Common myeloid progenitor, CD34-positive (primary cell): Measurements from ENCODE around the gene CPA1.

Experiments
- CTCF ChIA-PET: fragments of 350-600 bp; sonication (Branson Sonifier 250); formaldehyde crosslinking; loops from one replicate; lab custom pipeline; 2021; ENCODE audit warnings: antibody characterized with exemption; lab: Charles Lee
- POLR2A ChIA-PET: fragments of 350-600 bp; sonication (Branson Sonifier 250); formaldehyde crosslinking; loops from one replicate; lab custom pipeline; 2021; ENCODE audit warnings: antibody characterized with exemption; lab: Charles Lee
- DNase-seq, 3 donors: peaks; one replicate each; pipeline versions ENCODE4 v3.0.0 to v3.0.0-alpha.2; 2013
- H3K27ac ChIP-seq, 2 experiments: 1 replicate in 1 of 2; 2 replicates in 1 of 2; pipeline ENCODE4 v1.7.0; 2013; ENCODE audit warnings: inconsistent platforms in 2 of 2, low read length in 2 of 2, mild to moderate bottlenecking in 2 of 2, low read depth in 1 of 2, moderate library complexity in 1 of 2; ENCODE audit not compliant: severe bottlenecking in 2 of 2, insufficient read depth in 1 of 2, poor library complexity in 1 of 2
- H3K27me3 ChIP-seq, 5 experiments: replicated peaks in 2 of 5; 1 replicate in 3 of 5; 2 replicates in 2 of 5; pipeline versions ENCODE4 v1.6.1 to v1.7.0; 2013; ENCODE audit warnings: low read length in 4 of 5, mild to moderate bottlenecking in 2 of 5, moderate library complexity in 2 of 5, inconsistent platforms in 1 of 5; ENCODE audit not compliant: insufficient read depth in 5 of 5, control insufficient read depth in 4 of 5
- H3K36me3 ChIP-seq, 4 experiments: 1 replicate in 2 of 4; 2 replicates in 2 of 4; pipeline versions ENCODE4 v1.6.1 to v1.7.0; 2013; ENCODE audit warnings: low read length in 3 of 4, control low read depth in 1 of 4, mild to moderate bottlenecking in 1 of 4; ENCODE audit not compliant: control insufficient read depth in 4 of 4, insufficient read depth in 4 of 4
- H3K4me1 ChIP-seq, 4 experiments: 1 replicate in 3 of 4; 2 replicates in 1 of 4; pipeline versions ENCODE4 v1.6.1 to v1.7.1; 2013; ENCODE audit warnings: low read length in 3 of 4, mild to moderate bottlenecking in 3 of 4, control low read depth in 1 of 4, inconsistent platforms in 1 of 4, moderate library complexity in 1 of 4; ENCODE audit not compliant: control insufficient read depth in 4 of 4, insufficient read depth in 4 of 4; ENCODE audit errors: control extremely low read depth in 1 of 4
- H3K4me3 ChIP-seq, 7 experiments: 1 replicate in 4 of 7; 2 replicates in 3 of 7; pipeline versions ENCODE4 v1.5.1 to v1.7.0; 2013; ENCODE audit warnings: mild to moderate bottlenecking in 7 of 7, low read length in 6 of 7, moderate library complexity in 6 of 7, inconsistent platforms in 2 of 7, low read depth in 2 of 7, control low read depth in 1 of 7; ENCODE audit not compliant: insufficient read depth in 4 of 7, control insufficient read depth in 1 of 7; ENCODE audit errors: extremely low read depth in 1 of 7
- H3K9me3 ChIP-seq, 5 experiments: 1 replicate in 4 of 5; 2 replicates in 1 of 5; pipeline versions ENCODE4 v1.6.1 to v1.7.1; 2013; ENCODE audit warnings: low read length in 4 of 5, mild to moderate bottlenecking in 2 of 5, inconsistent platforms in 1 of 5, low read depth in 1 of 5, moderate library complexity in 1 of 5; ENCODE audit not compliant: control insufficient read depth in 4 of 5, insufficient read depth in 2 of 5; ENCODE audit errors: control extremely low read depth in 1 of 5
- WGBS: methylation state at CpG from one replicate; pipeline ENCODE4 v1.1.5; 2013; ENCODE audit not compliant: insufficient coverage; 5-methylcytosine and 5-hydroxymethylcytosine counted together

Gene CPA1

DNA sequence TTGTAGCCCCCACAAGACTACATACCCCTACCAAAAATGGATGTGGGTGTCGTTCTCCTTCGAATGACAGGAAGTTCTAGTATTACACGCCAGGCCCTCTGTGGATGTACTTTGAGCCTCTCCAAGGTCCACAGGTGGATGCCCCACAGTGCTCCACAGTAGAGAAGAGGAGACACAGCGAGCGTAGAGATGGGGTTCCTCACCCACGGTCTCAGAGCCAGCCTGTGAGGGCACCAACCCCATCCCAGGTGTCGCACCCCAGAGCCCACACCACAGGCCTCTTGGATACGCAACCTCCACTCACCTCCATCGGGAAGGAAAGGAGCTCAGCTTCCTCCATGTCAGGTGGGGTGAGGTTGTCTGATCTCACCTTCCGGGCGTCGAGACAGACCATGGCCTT, 33.4 kb upstream of the CPA1 start:
- H3K36me3 ChIP-seq, result no peaks in the 10 kb centered on the region
- no peak overlapping the region for H3K27ac ChIP-seq
- H3K4me1 ChIP-seq, result peaks cover 0 to 6% (median 0%) of the 10 kb centered on the region in 4 experiments
- DNase-seq, result no peak
- ChIA-PET POLR2A (no interaction called here), CTCF (no interaction called here)
- WGBS, result 95% methylated on average over 9 of the region's 12 CpGs
- peaks cover 0 to 2% (median 0%) of the 10 kb centered on the region in 5 experiments for H3K9me3 ChIP-seq
- H3K27me3 ChIP-seq, result no peaks in the 10 kb centered on the region
- no peak overlapping the region for H3K4me3 ChIP-seq

DNA sequence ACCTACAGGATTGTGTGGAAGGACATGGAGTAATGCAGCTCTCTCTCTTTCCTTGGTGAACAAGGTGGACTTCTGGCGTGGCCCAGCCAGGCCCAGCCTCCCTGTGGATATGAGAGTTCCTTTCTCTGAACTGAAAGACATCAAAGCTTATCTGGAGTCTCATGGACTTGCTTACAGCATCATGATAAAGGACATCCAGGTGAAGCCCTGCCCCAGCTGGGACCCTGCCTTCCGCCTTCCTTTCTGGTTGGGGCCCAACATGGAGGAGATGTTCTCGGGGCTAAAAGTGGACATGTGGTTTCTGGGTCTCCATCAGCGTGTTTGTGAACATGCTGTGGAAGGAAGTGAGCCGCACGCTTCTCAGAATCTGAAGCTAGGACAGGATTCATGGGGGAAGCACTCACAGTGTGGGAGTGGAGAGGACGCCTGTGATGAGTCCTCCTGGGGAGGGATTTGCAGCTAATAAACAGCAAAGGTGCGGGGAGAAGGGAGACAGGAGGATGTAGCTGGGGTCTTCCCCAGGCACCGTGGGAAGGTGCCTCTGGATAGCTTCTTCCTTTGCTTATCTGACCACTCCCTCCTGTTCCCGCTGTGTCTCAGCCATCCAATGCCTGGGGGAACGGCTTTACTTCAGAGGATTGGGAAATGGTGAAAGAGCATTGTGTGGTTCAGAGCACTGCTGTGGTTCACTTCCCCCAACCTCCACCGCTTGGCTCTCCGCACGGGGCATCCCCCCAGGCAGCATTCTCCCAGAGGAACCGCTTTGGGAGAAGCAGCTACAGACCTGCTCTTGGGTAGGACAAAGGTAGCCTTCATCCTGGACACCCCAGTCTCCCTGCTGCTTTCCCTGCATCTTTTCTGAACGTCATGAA, 30.1 kb upstream of the CPA1 start:
- H3K4me1 ChIP-seq, result peaks cover 0 to 6% (median 0%) of the 10 kb centered on the region in 4 experiments
- H3K4me3 ChIP-seq, result no peak overlapping the region
- 84% methylated on average over 12 of the region's 16 CpGs for WGBS
- no peaks in the 10 kb centered on the region for H3K9me3 ChIP-seq
- ChIA-PET POLR2A (no interaction called here), CTCF (no interaction called here)
- H3K27me3 ChIP-seq, result no peaks in the 10 kb centered on the region
- DNase-seq, result no peak
- no peaks in the 10 kb centered on the region for H3K36me3 ChIP-seq
- no peak overlapping the region for H3K27ac ChIP-seq

- H3K4me1 ChIP-seq, result peaks cover 0 to 11% (median 3%) of the 10 kb centered on the region in 4 experiments
- no peaks in the 10 kb centered on the region for H3K27me3 ChIP-seq
- no peaks in the 10 kb centered on the region for H3K9me3 ChIP-seq
- 99% methylated on average over 14 of the region's 20 CpGs for WGBS
- H3K27ac ChIP-seq, result no peak overlapping the region
- POLR2A ChIA-PET, result no interaction called here
- H3K36me3 ChIP-seq, result no peaks in the 10 kb centered on the region
- CTCF ChIA-PET, result no interaction called here
- DNase-seq, result no peak
- no peak overlapping the region for H3K4me3 ChIP-seq
Observed at GRCh38 chr7:130350945-130351790, 29.1 kb upstream of the CPA1 start.

DNA sequence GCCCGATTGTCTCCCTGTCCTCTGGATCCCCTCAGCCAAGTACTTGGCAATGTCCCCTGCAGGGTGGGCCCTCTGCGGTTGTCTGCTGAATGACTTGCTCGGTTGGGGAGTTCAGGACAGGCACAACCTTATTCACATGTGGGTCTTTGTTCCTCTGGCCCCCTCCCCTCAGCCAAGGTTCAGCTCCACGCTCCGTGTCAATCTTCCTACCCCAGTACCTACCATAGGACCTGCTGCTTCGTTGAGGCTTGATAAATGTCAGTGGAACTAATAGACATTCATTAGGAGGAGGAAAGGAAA, 28.6 kb upstream of the CPA1 start:
- H3K27ac ChIP-seq, result no peak overlapping the region
- 95% methylated on average over 3 of the region's 6 CpGs for WGBS

DNA sequence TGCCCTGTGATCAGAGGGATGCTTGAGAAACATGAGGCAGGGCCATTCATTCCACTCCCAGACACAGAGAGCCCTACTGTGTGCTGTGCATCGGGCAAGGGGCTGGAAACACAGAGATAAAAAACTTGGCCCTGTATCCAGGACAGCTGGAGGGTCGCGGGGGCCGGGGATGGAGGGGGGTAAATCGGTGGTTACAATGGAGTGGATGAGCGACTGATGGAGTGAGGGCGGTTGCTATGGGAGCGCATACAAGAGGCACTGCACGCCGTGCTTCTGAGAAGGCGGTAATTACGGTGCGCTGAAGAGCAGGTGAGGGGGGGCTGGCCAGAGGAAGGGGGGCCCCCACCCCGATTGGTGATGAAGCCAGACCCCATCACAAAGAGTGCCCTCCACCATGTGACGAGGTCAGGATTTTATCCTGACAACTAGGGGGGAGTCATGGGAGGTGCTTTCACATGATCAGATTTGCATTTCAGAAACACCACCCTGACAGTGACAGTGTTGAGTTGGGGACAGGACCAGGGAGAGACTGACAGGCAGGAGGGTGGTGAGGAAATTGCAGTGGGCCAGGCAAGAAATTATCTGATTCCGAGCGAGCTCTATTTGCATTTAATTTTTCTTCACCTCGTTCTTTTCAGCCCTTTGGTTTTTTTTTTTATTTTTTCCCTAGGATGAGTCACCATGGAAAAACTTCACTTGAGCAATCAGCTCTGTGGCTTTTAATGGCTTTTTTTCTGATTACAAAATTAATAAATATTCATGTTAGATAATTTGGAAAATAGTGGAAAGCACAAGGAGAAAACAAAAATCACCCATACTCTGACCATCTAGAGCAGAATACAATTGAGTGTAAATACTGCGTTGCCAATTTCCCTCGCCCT, 27.9 kb upstream of the CPA1 start:
- ChIA-PET CTCF (no interaction called here), POLR2A (no interaction called here)
- Histone ChIP-seq H3K4me1 (peaks cover 0 to 20% (median 7%) of the 10 kb centered on the region in 4 experiments), H3K4me3 (no peak overlapping the region), H3K27me3 (no peaks in the 10 kb centered on the region), H3K9me3 (no peaks in the 10 kb centered on the region), H3K27ac (no peak overlapping the region), H3K36me3 (no peaks in the 10 kb centered on the region)
- 95% methylated on average over 18 of the region's 20 CpGs for WGBS
- DNase-seq, result no peak

More for the DNA sequence above, 28.6 kb upstream of the CPA1 start:
- H3K4me1 ChIP-seq, result peaks cover 0 to 16% (median 5%) of the 10 kb centered on the region in 4 experiments
- POLR2A ChIA-PET, result no interaction called here
- CTCF ChIA-PET, result no interaction called here
- no peaks in the 10 kb centered on the region for H3K27me3 ChIP-seq
- H3K9me3 ChIP-seq, result no peaks in the 10 kb centered on the region
- H3K4me3 ChIP-seq, result no peak overlapping the region
- no peak for DNase-seq
- H3K36me3 ChIP-seq, result no peaks in the 10 kb centered on the region

- no peak overlapping the region for H3K4me3 ChIP-seq
- DNase-seq, result no peak
- no peaks in the 10 kb centered on the region for H3K9me3 ChIP-seq
- 97% methylated on average over 7 of the region's 7 CpGs for WGBS
- no peaks in the 10 kb centered on the region for H3K36me3 ChIP-seq
- peaks cover 0 to 20% (median 7%) of the 10 kb centered on the region in 4 experiments for H3K4me1 ChIP-seq
- ChIA-PET CTCF (interaction anchor here (0.6 kb wide), 1 partner anchor 70 kb away, joined by 3 read pairs; no protein-coding TSS in a partner anchor), POLR2A (no interaction called here)
- no peaks in the 10 kb centered on the region for H3K27me3 ChIP-seq
- no peak overlapping the region for H3K27ac ChIP-seq
Observed at GRCh38 chr7:130353196-130353595, 27.1 kb upstream of the CPA1 start.
